Loucy (cell line): ENCODE measurements around the gene AGAP5.
"Not testable (repeated sequence)": the region's sequence is repeated elsewhere in the genome, so short reads cannot be mapped to it uniquely, and the experiment has no call there.

ENCODE experiments used
- H2AFZ ChIP-seq: fragments of 200-600 bp; sonication (generic); 2 replicates; pipeline ENCODE4 v1.6.0; 2016; ENCODE audit warnings: antibody characterized with exemption, mild to moderate bottlenecking, low read length, moderate library complexity
- H3F3A ChIP-seq: fragments of 200-600 bp; 2 replicates; pipeline ENCODE4 v1.6.0; 2016; ENCODE audit warnings: antibody characterized with exemption, low read depth, mild to moderate bottlenecking
- H3K27me3 ChIP-seq: fragments of 200-600 bp; sonication (generic); 2 replicates; pipeline ENCODE4 v1.6.1; 2014; ENCODE audit warnings: low read length, mild to moderate bottlenecking; ENCODE audit not compliant: insufficient read depth, poor library complexity, severe bottlenecking
- H3K36me3 ChIP-seq: fragments of 200-600 bp; sonication (generic); 2 replicates; pipeline ENCODE4 v1.6.1; 2016; ENCODE audit warnings: low read length; ENCODE audit not compliant: insufficient read depth
- H3K4me1 ChIP-seq: fragments of 200-600 bp; sonication (generic); 2 replicates; pipeline ENCODE4 v1.5.1; 2014; ENCODE audit warnings: low read length, mild to moderate bottlenecking; ENCODE audit not compliant: insufficient read depth, poor library complexity, severe bottlenecking
- H3K4me2 ChIP-seq: fragments of 200-600 bp; sonication (generic); 2 replicates; pipeline ENCODE4 v1.6.0; 2014; ENCODE audit warnings: antibody characterized with exemption, low read length, low read depth, mild to moderate bottlenecking; ENCODE audit not compliant: poor library complexity, severe bottlenecking
- H3K4me3 ChIP-seq: fragments of 200-600 bp; sonication (generic); 2 replicates; pipeline ENCODE4 v1.5.1; 2014; ENCODE audit warnings: low read length, mild to moderate bottlenecking, mixed read lengths; ENCODE audit not compliant: poor library complexity, severe bottlenecking
- H3K79me2 ChIP-seq: fragments of 200-600 bp; sonication (generic); 2 replicates; pipeline ENCODE4 v1.6.1; 2014; ENCODE audit warnings: low read length; ENCODE audit not compliant: insufficient read depth
- H3K9ac ChIP-seq: fragments of 200-600 bp; sonication (generic); 2 replicates; pipeline ENCODE4 v1.6.0; 2014; ENCODE audit warnings: mild to moderate bottlenecking, low read depth, low read length, moderate library complexity; ENCODE audit not compliant: poor library complexity, severe bottlenecking
- H3K9me2 ChIP-seq: fragments of 200-600 bp; sonication (generic); replicated peaks from 2 replicates; pipeline ENCODE4 v1.6.1; 2016; ENCODE audit warnings: low read depth, low read length, mixed read lengths
- H3K9me3 ChIP-seq: fragments of 200-600 bp; sonication (generic); 2 replicates; pipeline ENCODE4 v1.6.1; 2014; ENCODE audit warnings: mild to moderate bottlenecking, antibody characterized with exemption, low read length, low read depth; ENCODE audit not compliant: insufficient read depth
- H4K20me1 ChIP-seq: fragments of 200-600 bp; sonication (generic); 2 replicates; pipeline ENCODE4 v1.6.0; 2014; ENCODE audit warnings: antibody characterized with exemption, low read length, mild to moderate bottlenecking; ENCODE audit not compliant: insufficient read depth, poor library complexity, severe bottlenecking
- EZH2phosphoT487 ChIP-seq: fragments of 200-600 bp; IDR thresholded peaks from 2 replicates; pipeline ENCODE4 v1.6.1; 2018; ENCODE audit warnings: antibody characterized with exemption, mild to moderate bottlenecking, moderate library complexity, borderline replicate concordance
- TF ChIP-seq, protein P1 (sequence below): fragments of 200-600 bp; sonication (generic); conservative IDR thresholded peaks from 2 replicates; pipeline ENCODE4 v1.5.1; 2014; ENCODE audit warnings: mild to moderate bottlenecking, antibody characterized with exemption, low read length

Gene AGAP5

DNA sequence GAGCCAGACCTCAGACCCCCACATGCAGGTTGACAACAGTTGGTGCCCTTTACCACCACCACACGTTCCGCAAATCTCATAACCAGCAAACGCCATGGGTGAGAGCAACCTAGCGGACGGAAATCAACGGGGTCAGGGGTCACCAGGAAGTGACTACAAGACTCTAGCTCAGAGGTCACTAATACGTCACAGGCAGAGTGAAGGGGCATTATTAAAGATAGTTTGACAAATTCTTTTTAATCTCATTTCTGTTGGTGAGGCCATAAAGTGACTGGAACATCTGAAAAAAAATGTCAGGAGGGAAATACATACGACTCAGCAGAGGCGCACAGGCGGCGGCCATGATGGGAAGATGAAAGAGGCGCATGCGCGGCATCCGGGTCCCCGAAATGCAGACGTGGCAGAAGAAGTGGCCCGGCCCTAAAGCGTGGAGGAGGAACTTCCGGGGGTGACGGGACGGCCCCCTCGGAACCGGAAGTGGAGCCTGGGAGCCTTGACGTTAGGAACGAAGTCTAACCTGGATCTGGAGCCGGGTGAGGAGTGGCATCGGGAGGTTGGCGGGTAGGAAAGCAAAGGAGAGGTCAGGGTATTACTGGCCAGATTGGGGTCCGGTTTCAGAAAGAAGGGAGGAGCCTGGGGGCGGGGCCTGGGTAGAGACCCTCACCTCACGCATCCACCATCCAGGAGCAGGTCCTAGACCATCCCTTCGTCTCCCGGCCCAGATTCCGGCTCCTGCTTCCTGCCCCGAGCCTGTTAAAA, 46.2 kb upstream of the AGAP5 start, which contains the start of gene SEC24C:
Gene SEC24C (plus strand): TSS at position 468 of the 759 bp plus-strand sequence. CDS start 2,461 bp downstream, outside the sequence.
- Histone ChIP-seq H3F3A (no peaks in the 10 kb centered on the region), H3K9ac (peak within 1 kb of the TSS; percentile 94), H3K4me2 (peak within 1 kb of the TSS; percentile 96), H3K4me1 (peaks cover 36% of the 10 kb centered on the region), H3K79me2 (peaks cover 62% of the 10 kb centered on the region), H3K9me2 (no peaks in the 10 kb centered on the region), H3K9me3 (no peaks in the 10 kb centered on the region), H4K20me1 (peaks cover 15% of the 10 kb centered on the region), H3K27me3 (no peaks in the 10 kb centered on the region), H3K4me3 (peak within 1 kb of the TSS; percentile 87), H2AFZ (peak within 1 kb of the TSS; percentile 78), H3K36me3 (peaks cover 4% of the 10 kb centered on the region; the same call in 1 of the 2 replicates)
- TF ChIP-seq EZH2phosphoT487: no peak
- TF ChIP-seq, protein P1, sequence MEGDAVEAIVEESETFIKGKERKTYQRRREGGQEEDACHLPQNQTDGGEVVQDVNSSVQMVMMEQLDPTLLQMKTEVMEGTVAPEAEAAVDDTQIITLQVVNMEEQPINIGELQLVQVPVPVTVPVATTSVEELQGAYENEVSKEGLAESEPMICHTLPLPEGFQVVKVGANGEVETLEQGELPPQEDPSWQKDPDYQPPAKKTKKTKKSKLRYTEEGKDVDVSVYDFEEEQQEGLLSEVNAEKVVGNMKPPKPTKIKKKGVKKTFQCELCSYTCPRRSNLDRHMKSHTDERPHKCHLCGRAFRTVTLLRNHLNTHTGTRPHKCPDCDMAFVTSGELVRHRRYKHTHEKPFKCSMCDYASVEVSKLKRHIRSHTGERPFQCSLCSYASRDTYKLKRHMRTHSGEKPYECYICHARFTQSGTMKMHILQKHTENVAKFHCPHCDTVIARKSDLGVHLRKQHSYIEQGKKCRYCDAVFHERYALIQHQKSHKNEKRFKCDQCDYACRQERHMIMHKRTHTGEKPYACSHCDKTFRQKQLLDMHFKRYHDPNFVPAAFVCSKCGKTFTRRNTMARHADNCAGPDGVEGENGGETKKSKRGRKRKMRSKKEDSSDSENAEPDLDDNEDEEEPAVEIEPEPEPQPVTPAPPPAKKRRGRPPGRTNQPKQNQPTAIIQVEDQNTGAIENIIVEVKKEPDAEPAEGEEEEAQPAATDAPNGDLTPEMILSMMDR: no peak

DNA sequence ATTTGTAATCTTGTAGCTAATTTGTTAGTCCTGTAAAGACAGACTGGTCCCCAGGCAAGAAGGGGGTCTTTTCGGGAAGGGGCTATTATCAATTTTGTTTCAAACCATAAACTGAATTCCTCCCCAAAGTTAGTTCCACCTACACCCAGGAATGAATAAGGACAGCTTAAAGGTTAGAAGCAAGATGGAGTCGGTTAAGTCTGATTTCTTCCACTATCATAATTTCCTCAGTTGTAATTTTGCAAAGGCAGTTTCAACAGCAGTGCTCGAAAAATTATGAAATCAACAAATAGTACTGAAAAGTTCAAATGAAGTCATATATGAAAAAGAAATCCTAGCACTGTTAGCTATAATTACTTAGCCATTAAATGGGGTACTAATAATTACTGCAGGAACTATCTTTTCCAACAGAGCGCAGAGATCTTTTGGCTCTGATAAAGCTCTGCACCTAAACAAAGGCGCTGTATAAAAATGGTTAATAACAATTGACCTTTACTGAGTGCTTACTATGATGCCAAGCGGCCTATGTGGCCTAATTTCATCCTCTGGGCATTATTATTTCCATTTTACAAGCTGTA, 45.5 kb upstream of the AGAP5 start:
- Histone ChIP-seq H3K9me2 (no peaks in the 10 kb centered on the region), H3F3A (no peaks in the 10 kb centered on the region), H3K4me1 (peaks cover 32% of the 10 kb centered on the region), H3K79me2 (peaks cover 56% of the 10 kb centered on the region), H4K20me1 (peaks cover 12% of the 10 kb centered on the region), H3K4me3 (peak overlapping the region; percentile 87), H3K9ac (peak overlapping the region; percentile 94), H3K27me3 (no peaks in the 10 kb centered on the region), H2AFZ (peak overlapping the region; percentile 78), H3K36me3 (no peaks in the 10 kb centered on the region), H3K9me3 (no peaks in the 10 kb centered on the region), H3K4me2 (peak overlapping the region; percentile 91)
- TF ChIP-seq, protein P1: no peak
- TF ChIP-seq EZH2phosphoT487: no peak

DNA sequence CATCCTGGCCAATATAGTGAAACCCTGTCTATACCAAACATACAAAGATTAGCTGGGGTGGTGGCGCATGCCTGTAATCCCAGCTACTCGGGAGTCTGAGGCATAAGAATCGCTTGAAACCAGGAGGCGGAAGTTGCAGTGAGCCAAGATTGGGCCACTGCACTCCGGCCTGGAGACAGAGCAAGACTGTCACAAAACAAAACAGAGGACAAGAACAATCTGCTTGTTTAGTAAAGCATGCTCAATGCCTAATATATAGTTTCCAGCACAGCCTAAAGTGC, 44.5 kb upstream of the AGAP5 start:
- Histone ChIP-seq H3K9me2 (no peaks in the 10 kb centered on the region), H3K4me1 (peaks cover 32% of the 10 kb centered on the region), H3K36me3 (no peaks in the 10 kb centered on the region), H3K4me2 (peak overlapping the region; percentile 91), H3F3A (no peaks in the 10 kb centered on the region), H3K4me3 (peak overlapping the region; percentile 87), H2AFZ (no peak overlapping the region), H3K9me3 (no peaks in the 10 kb centered on the region), H3K9ac (peak overlapping the region; percentile 94), H3K27me3 (no peaks in the 10 kb centered on the region), H4K20me1 (peaks cover 12% of the 10 kb centered on the region), H3K79me2 (peaks cover 53% of the 10 kb centered on the region)
- TF ChIP-seq, protein P1: no peak
- no peak for TF ChIP-seq EZH2phosphoT487

DNA sequence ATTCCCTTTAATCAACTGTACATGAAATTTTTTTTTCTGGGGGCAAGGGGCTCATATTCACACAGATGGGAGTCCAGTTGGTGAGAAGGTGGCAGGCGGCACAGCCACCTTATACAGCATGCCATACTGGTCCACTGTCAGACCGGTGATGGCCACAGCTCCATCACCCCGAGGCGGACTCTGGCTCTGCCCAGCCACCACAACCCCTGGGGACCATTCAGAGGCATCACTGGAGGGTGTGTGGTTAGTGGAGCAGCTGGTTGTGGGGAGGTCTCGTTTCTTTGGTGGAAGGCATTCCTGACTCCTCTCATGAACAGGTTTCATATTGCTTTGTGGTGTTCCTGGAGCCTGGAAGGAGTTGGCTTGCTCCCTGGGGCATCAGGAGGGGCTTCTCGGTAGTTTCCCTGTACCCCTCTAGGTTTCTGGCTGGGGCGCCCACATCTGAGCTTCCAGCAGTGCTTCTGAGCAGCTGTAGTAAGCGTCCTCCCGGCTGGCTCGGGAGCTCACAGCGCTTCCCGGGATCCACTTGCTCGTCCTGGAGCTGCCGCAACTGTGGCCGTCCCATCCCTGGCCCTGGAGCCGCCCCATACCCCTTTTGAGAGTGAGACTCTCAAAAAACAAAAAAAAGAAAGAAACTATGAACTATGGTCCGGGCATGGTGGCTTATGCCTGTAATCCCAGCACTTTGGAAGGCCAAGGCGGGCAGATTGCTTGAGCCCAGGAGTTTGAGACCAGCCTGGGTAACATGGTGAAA, 42.8 kb upstream of the AGAP5 start:
- Histone ChIP-seq H3K4me1 (peaks cover 24% of the 10 kb centered on the region), H3K79me2 (peaks cover 41% of the 10 kb centered on the region)
- not testable (repeated sequence) for H3F3A ChIP-seq, H2AFZ ChIP-seq, H3K9me3 ChIP-seq, H3K27me3 ChIP-seq, H3K36me3 ChIP-seq, H4K20me1 ChIP-seq, H3K4me3 ChIP-seq, H3K9me2 ChIP-seq, H3K9ac ChIP-seq, H3K4me2 ChIP-seq
